ENCODE results near the gene ID3.
"Not testable (repeated sequence)": the region's sequence is repeated elsewhere in the genome, so short reads cannot be mapped to it uniquely, and the experiment has no call there.

ID3 gene

GRCh38 chr1:23589585-23589986, 30.3 kb upstream of the ID3 start:
- no peak for DNase-seq (ENCODE audit: low read depth in 3 of 3, low spot score in 1 of 3)

DNA sequence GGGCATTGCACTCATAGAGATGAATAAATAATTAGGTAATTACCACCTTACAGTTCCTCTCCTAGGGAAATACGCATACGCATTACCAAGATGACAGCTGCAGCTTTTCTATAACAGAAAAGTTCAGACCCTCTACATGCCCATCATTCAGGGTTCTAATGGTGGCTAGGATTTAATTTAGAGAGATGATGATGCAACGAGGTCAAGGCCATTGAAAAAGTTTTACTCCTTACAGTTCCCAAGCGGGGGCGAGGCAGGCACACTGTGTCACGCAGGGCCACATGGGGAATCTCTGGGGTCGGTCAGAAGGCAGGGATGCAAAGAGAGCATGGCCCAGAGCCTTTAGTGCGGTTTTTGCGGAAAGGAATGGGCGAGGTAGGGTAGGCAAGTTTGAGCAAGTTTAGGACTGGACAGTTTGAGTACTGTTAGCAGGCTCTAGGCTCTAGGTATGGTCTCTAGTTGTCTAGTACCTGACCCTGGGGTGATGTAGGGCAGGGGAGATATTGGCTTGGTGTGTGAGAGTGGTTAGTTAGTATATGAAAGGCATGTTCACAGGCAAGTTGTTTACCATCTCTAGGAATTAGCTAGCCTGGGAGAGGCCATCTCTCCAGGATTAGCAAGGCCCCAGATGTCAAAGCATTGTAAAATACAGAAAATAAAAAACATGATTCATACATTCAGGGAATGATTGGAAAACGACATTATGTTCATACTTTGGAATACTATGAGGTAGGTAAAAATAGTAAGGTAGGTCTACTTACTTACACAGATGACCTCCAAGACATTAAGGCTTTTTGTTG, 29.6 kb upstream of the ID3 start:
- DNase-seq (ENCODE audit: low read depth in 3 of 3, low spot score in 1 of 3), result no peak

- DNase-seq (ENCODE audit: low read depth in 3 of 3, low spot score in 1 of 3), result no peak
Observed at GRCh38 chr1:23585321-23586022, 26.2 kb upstream of the ID3 start.

- not testable (repeated sequence) for DNase-seq (ENCODE audit: low read depth in 3 of 3, low spot score in 1 of 3)
Observed at GRCh38 chr1:23583727-23584126, 24.4 kb upstream of the ID3 start.

- no peak for DNase-seq (ENCODE audit: low read depth in 3 of 3, low spot score in 1 of 3)
Observed at GRCh38 chr1:23582820-23583219, 23.5 kb upstream of the ID3 start.

DNA sequence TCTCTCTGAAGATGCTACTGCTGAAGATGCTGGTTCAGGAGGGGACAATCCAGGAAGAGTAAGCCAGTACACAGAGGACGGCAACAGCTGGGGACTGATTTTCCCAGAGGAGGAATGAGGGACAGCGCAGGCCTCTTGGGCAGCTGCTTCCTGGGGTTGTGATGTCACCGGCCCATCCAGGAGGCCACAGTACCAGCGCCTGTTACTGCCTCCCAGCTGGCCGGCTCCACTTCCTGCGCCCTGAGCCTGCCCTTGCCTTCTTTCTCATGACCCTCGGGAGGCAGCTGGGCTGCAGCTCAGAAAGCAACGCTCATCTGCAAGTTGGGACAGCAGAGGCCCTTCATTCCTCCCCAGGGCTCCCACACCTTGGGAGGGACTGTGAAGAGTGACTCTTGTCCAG, 21.9 kb upstream of the ID3 start:
- no peak for DNase-seq (ENCODE audit: low read depth in 3 of 3, low spot score in 1 of 3)

DNA sequence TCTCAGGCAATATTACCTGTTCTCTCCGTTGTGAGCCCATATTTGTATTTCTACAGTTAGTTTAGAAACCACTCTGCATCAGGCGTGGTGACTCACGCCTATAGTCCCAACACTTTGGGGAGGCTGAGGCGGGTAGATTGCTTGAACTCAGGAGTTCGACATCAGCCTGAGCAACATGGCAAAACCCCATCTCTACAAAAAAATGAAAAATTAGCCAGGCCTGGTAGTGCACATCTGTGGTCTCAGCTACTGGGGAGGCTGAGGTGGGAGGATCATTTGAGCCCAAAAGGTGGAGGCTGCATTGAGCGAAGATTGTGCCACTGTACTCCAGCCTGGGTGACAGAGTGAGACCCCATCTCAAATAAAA, 19.7 kb upstream of the ID3 start:
- DNase-seq (ENCODE audit: low read depth in 3 of 3, low spot score in 1 of 3), result no peak

DNA sequence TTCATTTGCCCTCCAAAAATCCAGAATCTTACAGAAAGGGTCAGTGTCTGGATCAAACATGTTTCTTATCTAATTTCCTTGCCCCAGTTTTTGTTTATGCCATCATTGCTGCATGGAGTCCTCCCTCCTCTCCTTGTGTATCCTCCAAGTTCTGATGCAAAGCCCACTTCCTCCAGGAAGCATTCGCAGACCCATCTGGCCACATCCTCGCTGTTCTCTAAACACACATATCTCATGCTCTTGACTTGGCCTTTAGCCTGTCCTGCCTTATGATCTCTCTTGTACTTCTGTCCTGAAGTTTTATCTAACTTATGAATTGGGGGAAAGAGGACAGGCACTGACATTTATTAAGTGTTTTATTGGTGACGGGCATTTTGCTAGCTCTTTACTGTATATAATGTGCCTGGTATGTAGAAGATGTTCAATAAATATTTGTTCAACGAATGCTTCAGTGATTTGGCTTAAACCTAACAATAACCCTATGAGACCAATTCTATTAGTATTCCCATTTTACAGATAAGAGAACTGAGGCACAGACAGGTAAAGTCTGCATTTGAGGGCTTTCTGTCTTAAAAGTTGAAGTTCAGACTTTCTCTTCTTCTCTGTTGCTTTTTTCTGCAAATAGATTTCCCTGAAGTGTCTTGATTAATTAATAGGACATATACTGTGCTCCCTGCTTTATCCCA, 19.2 kb upstream of the ID3 start:
- DNase-seq (ENCODE audit: low read depth in 3 of 3, low spot score in 1 of 3), result no peak

GRCh38 chr1:23577056-23578004, 18.0 kb upstream of the ID3 start:
- no peak for DNase-seq (ENCODE audit: low read depth in 3 of 3, low spot score in 1 of 3)

DNA sequence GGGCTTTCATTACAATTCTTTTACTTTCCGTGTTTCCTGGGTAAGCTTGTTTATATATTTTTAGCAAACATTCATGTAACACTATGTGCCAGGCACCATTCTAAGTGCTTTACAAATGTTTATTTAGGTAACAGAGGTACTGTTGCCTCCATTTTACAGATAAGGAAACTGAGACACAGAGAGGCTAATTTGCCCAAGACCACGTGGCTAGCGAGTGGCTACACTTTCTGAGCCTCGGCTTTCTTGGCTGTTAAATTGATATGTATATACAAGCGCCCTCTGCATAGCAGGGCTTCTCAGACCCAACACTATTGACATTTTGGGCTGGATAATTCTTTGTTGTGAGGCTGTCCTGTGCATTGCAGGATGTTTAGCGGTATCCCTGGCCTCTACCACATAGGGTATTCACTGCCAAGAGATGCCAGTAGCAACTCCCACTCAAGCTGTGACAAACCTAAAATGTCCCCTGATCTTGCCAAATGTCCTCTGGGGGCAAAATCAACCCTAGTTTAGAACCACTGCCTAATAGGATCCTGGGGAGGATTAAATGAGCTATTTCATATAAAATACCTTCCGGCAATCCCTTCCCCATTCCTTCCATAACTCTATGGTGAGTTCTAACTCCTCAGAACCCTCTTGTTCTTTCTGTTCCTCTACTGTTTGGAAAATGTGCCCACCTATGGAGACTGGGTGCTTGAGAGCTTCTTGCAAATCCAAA, 17.2 kb upstream of the ID3 start:
- DNase-seq (ENCODE audit: low read depth in 3 of 3, low spot score in 1 of 3), result no peak

- no peak for DNase-seq (ENCODE audit: low read depth in 3 of 3, low spot score in 1 of 3)
Observed at GRCh38 chr1:23575226-23575810, 16.0 kb upstream of the ID3 start.

- no peak for DNase-seq (ENCODE audit: low read depth in 3 of 3, low spot score in 1 of 3)
Observed at GRCh38 chr1:23574265-23574754, 15.0 kb upstream of the ID3 start.

DNA sequence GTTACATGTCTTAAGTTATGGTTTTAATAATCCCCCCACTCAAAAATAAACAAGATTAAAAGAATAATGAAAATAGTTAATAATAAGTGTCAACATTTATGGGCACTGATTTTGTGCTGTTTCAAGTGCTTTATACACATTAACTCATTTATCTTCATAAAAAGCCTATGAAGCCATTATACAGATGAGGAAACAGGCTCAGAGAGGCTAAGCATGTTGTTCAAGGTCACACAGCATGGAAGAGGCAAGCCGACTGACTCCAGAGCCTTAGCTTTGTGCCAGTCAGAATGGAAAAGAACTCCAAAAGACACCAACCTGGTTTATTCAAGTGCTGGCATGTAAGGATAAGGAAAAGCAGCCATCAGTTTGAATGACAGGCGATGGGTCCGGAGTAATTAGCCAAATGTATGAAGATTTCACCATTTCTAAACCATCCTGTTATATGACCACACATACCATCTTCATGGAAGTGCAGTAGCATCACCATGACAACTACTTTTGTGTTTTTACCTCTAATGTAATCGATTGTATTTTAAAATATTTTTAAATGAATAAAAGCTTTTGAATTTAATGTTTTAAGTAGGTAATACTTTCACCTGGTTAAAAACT, 14.4 kb upstream of the ID3 start:
- no peak for DNase-seq (ENCODE audit: low read depth in 3 of 3, low spot score in 1 of 3)

GRCh38 chr1:23571465-23571864, 12.2 kb upstream of the ID3 start:
- DNase-seq (ENCODE audit: low read depth in 3 of 3, low spot score in 1 of 3), result no peak

DNA sequence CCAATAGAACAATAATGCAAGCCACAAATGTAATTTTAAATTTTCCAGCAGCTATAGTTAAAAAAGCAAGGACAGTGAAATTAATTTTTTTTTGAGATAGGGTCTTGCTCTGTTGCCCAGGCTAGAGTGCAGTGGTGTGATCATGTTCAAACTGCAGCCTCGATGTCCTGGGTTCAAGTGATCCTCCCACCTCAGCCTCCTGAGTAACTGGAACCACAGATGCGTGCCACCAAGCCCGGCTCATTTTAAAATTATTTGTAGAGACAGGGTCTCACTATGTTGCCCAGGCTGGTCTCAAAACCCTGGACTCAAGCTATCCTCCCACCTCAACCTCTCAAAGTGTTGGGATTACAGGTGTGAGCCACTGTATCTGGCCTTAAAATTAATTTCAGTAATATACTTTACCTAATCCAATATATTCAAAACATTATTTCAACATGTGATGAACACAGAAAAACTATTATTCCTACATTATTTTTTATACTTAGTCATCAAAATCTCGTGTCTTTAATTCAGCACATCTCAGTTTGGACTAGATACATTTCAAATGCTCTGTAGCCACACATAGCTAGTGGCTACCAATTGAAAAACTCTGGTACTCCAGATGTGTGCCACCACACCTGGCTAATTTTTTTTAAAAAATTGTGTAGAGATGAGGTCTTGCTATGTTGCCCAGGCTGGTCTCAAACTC, 10.8 kb upstream of the ID3 start:
- no peak for DNase-seq (ENCODE audit: low read depth in 3 of 3, low spot score in 1 of 3)

DNA sequence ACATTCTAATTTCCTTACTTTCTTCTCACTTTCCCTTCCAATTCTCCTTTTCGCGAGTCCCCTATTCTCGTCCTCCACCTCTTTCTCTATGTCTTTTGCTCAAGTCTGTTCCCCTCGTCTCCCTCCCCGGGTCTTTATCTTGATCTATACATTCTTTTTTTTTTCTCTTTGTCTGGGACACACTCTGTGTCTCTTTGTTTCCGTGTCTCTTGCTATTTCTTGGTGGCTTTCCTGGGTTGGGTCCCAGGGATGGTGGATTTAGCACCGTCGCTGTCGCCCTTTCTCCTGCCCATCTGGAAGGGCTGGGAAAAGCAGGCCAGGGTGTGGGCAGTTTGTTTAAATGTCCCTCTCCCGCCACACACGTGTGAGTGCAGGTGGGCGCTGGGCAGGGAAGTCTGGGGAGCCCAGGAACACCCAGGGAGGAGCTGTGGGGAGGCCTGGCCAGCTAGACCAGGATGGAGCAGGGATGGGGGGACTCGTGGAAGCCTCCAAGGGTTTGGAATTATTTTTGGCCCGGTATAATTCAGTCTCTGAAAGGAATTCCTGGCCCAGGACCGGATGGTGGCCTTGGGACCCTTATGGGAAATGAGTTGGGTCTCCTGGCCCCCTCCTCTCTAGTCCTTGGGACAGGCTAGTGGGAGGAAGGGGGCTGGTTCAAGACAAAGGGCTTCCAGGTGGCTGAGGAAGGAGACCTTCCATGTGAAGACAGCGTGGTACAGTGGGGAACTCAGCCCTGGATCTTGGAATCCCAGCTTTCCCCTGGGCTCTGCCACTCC, 9.5 kb upstream of the ID3 start:
- no peak for DNase-seq (ENCODE audit: low read depth in 3 of 3, low spot score in 1 of 3)

- no peak for DNase-seq (ENCODE audit: low read depth in 3 of 3, low spot score in 1 of 3)
Observed at GRCh38 chr1:23567996-23568607, 8.8 kb upstream of the ID3 start.

DNA sequence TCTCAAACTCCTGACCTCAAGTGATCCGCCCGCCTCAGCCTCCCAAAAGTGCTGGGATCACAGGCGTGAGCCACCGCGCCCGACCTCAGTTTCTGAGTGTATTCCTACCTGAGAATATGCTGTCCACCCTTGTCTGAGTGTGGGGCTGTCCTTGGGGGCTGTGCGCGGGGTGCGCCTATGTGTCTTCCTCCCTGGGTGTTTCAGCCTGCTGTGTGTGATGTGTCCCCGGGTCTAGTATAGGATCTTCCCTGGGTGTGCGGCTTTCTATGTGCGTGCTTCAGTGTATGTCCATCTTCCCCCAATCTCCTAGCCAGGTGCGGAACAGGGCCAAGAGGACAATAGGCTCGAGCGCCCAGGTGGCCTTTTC, 8.3 kb upstream of the ID3 start:
- DNase-seq (ENCODE audit: low read depth in 3 of 3, low spot score in 1 of 3), result no peak

Measured in stimulated activated CD4-positive, alpha-beta T cell treated with anti-CD3 and anti-CD28 coated beads, TNF-alpha, amount 100 ng/mL, for 1 hour (primary cell).